Measurements from ENCODE around the gene PSME3IP1.
A peak's percentile ranks its signal among the peaks of the same experiment; 100 is the strongest.
"Not testable (repeated sequence)": the region's sequence is repeated elsewhere in the genome, so short reads cannot be mapped to it uniquely, and the experiment has no call there.

Gene PSME3IP1, protein sequence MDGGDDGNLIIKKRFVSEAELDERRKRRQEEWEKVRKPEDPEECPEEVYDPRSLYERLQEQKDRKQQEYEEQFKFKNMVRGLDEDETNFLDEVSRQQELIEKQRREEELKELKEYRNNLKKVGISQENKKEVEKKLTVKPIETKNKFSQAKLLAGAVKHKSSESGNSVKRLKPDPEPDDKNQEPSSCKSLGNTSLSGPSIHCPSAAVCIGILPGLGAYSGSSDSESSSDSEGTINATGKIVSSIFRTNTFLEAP

DNA sequence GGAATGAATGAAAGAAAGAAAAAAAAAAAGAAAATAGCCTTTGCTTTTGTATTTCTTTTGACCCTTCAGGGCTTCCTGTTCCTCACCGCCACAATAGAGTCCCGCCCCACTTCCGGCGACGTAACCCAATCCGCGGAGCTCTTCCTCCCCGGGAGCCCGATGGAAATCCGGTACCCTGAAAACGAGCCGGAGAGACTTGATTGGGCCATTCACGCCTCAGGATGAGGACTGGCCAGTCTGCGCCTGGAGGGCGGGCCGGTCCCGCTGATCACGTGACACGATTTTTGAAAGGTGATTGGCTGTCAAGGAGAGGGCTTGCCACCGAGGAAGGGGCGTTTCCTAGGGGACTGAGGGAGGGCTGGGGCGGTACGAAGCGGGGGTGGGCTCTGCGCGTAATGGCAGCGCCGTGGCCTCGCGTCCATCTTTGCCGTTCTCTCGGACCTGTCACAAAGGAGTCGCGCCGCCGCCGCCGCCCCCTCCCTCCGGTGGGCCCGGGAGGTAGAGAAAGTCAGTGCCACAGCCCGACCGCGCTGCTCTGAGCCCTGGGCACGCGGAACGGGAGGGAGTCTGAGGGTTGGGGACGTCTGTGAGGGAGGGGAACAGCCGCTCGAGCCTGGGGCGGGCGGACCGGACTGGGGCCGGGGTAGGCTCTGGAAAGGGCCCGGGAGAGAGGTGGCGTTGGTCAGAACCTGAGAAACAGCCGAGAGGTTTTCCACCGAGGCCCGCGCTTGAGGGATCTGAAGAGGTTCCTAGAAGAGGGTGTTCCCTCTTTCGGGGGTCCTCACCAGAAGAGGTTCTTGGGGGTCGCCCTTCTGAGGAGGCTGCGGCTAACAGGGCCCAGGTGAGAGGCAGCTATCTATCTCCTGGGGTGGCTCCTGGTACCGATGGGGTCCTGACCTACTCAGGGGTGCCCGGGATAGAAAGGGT lies at the start of gene PSME3IP1, which contains the start of gene RSPRY1:
TSS of gene PSME3IP1 (minus strand) at position 95 of the 927 bp plus-strand sequence. CDS start 12,185 bp downstream, outside the sequence.
TSS of gene RSPRY1 (plus strand) at position 385 of the 927 bp plus-strand sequence. CDS start 18,330 bp downstream, outside the sequence.
- peak; percentile 98 to 99 for DNase-seq

DNA sequence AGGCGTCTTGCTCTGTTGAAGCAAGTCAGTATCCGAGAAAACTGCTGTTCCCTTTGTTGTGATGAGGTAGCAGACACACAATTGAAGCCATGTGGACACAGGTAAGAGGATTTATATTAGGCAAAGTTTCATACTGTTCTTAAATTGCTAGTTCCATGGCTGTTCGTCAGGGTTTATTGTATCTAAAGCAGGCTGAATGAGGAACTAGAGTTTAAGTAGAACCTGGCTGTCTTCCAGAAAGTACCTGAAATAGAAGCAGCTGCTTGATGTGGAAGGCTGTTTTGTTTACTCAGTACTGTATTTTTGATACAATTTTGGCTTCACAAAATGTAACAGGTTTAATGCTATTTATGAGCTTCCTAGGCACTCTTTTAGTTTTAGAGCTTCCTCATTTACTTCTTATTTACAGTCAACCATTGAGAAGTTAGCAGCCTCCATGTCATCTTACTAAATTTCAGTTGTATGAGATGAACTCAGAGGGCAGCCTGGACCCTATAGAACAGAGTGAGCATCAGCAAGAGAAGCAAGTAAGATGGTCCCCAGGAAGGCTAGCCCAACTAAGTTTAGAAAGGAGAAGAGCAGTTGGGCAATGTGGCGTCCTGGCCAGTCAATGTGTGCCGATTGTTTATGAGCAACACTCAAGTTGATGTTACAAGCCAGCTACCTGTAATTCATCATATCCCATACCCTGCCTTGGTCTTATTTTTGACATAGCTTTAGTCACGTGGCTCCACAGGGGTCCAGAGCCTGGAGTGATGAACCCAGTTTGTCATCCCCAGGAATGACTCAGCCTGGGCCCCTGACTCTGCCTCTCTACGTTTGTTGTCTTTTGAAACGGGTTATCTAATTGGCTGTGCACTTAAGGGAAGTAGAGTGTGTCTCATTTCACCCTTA lies 49.5 kb upstream of the PSME3IP1 start:
- peak in 1 of 2 experiments; percentile 38 for DNase-seq

DNA sequence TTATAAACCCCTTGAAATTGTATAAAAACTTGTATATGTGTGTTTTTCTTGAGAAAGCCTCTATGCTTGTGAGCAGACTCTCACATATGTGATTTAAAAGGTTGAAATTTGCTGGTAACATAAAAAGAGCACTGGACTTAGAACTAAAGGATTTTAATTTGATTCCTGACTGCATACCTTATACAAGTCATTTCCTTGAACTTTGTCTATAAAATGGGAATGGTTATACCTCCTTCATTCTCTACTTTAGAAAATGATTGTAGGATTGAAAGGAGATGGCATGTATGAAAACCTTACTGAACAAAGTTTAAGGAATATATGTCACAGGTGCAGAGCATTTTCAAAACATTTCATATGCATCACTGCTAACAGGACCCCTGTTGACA lies 48.9 kb upstream of the PSME3IP1 start:
- DNase-seq, result no peak

DNA sequence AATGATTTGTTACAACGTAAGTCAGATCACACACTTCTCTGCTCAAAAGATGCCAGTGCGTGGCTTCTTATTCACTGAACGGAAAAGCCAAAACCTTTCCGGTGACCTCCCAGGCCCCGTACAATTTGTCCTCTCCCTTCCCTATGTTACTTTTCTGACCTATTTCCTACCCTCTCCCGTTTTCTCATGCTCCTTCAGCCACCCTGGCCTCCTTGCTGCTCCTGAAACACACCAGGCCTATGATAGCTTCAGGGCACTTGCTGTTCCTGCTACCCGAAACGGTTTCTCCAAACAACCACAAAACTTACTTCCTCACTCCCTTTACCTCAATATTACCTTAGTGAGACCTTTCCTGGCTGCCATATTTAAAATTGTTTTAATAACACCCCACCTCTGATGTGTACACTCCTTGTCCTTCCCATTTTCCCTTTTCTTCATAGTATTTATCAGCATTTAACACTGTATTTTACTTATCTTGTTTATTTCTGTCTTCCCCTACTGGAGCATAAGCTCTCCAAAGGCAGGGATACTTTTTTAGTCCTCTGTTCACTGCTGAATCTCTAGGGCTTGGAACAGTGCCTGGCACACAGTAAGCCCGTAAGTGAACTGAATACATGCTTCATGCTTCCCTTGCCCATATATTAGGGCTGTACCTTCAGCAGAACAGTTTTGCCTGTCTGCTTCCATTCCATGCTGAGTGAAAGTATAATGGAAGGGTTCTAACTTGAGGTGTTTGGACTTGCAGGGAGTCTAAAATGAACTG lies 48.3 kb upstream of the PSME3IP1 start:
- no peak for DNase-seq

DNA sequence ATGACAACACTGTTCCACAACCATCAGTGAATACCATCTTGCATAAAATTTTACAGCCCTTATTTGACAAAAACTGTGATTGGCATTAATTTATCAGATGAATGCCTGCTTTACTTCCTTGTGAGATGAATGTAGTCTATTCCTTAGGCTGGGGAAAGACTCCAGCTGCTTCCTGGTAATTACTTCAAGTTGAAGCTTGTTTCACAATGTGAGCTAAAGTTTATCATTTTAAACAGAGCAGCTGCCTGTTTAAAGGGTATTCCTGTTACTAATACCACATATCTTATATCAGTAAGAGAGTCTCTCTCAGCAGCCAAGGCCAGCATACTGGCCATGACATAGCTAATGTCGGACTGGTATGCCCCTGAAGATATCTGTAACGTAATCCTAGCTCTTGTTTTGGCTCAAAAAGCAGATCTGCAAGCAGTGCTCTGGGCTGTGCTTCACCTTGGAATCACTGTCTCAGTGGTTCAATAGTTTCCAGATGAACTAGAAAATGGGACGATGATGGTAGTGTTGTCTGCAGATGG lies 46.0 kb upstream of the PSME3IP1 start:
- no peak for DNase-seq

DNA sequence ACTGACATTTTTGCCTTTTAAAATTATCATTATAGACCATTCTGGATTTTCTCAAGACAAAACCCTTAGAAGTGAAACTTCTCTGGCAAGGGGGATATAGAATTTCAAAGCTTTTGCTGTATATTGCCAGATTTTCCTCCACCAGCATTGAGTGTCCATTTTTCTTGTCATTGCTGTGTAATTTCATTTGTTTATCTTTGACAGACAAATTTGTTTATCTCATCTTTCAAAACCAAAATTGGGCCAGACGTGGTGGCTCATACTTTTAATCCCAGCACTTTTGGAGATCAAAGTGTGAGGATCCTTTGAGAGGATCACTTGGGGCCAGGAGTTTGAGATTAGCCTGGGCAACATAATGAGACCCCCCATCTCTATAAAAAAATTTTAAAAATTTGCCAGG lies 43.2 kb upstream of the PSME3IP1 start:
- DNase-seq, result no peak

DNA sequence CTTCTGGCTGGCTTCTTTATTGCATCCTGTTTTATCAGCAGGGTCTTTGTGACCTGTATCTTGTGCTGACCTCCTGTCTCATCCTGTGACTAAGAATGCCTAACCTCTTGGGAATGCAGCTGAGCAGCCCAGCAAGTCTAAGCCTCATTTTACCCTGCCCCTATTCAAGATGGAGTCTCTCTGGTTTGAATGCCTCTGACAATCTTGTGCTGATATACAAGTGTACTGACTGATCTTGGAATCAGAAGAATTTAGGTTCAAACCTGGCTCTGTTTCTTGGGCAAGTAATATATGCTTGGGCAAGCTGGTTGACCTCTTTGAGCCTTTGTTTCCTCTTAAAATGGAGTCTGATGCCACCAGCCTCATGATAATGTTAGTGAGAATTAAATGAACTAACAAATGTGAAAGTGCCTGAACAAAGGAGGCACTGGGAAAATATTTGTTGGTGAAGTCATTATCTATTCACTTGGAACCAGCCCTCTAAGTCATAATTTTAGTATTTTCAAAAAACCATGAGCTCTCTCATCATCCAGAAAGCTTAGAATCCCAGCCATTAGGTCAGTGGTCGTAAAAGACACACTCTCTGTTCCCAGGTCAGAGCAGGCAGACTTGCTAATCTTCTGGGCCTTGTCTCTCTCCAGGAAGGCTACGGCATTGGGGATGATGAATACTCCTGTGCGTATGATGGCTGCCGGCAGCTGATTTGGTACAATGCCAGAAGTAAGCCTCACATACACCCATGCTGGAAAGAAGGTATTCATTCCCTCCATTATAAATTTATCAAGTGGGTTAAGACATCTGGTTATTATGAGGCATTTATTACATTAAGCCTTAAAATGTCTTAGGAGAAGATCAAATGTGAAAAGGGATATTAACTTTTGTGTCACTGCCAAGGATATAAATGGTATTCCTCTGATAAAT lies 41.1 kb upstream of the PSME3IP1 start:
- no peak for DNase-seq

DNA sequence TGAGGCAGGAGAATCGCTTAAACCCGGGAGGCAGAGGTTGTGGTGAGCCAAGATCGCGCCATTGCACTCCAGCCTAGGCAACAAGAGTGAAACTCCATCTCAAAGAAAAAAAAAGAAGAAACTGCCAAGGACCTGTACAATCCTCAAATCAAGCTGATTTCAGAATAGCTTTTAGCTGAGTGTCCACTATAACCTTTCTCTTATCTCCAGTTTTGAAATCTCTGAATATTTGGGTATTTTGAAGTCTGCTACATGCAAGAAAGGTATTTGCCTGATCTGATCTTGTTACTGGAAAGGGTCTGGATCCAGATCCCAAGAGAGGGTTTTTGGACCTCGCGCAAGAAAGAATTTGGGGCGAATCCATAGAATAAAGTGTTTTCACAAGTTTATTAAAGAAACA lies 40.1 kb upstream of the PSME3IP1 start:
- DNase-seq, result no peak

DNA sequence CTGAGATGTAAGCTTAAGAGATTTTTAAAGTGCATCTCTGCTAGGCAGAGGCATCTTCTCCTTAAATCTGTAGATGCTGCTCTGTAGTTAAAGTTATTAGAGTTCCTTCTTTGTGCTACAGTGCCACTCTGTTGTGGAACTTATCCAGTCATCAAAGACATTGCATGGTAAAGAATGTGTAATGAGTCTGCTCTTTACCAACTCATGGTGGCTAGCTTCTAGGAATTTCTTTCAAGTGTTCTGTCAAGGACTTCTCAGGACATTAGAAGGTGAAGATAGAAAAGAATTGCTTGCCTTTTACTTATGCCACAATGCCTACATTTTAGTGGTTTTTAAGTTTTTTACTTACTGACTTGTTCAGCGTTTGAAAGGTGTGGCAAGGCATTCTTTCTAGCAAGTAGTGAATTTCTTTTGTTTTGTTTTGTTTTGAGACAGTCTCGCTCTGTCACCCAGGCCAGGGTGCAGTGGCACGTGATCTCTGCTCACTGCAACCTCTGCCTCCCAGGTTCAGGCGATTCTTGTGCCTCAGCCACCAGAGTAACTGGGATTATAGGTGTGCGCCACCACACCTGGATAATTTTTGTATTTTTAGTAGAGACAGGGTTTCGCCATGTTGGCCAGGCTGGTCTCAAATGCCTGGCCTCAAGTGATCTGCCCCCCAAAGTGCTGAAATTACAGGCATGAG lies 39.0 kb upstream of the PSME3IP1 start:
- DNase-seq, result no peak

DNA sequence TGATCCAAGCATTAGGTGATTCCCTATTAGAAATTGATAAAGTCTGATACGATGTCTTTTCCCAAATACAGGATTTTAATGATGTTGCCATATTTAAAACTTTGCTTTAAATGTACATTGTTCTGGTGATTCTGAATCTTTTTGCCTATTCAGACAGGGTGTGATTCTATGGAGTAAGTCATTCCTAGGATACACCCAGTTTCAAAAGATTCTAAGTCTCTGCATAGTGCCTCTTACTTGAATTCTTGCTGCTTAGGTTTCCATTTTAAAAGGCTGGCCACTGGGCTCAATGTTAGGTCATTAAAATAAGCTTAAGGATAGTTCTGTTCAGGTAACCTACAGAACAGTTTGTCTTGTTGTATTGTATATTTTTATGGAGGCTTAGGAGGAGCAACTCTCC lies 37.2 kb upstream of the PSME3IP1 start:
- no peak for DNase-seq

DNA sequence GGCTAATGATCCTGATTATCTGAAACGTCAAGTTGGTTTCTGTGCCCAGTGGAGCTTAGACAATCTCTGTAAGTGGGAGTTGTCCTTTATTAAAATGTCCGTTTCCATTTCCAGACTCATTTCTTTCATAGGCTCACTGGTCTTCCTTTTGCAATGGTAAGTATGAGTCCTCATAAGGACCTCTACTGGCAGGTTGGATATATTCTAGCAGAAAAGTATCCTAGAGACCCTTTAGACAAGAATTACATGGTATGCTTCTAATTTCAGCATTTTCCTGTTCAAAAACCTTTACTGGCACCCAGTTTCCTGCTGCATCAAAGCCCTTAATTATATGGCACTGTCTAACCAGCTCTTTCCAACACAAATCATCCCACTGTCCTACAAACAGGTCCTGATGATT lies 31.1 kb upstream of the PSME3IP1 start:
- DNase-seq, result no peak

DNA sequence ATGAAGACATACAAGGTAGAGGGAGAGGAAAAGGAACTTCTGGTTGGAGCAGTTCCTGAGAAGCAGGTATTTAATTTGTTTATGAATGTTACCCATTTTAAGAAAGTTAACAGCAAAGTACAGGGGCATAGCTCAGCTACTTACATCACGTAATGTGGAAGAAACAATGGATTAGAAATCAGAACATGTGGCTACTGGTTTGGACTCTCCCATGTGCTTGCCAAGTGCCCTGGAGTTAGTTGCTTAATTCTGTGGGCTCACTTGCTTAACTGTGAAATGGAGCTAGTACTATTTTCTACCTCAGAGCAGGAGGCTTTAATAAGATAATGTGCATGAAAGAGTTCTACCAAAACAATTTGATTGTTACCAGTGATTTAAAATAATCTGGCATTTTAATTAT lies 27.6 kb upstream of the PSME3IP1 start:
- no peak for DNase-seq

DNA sequence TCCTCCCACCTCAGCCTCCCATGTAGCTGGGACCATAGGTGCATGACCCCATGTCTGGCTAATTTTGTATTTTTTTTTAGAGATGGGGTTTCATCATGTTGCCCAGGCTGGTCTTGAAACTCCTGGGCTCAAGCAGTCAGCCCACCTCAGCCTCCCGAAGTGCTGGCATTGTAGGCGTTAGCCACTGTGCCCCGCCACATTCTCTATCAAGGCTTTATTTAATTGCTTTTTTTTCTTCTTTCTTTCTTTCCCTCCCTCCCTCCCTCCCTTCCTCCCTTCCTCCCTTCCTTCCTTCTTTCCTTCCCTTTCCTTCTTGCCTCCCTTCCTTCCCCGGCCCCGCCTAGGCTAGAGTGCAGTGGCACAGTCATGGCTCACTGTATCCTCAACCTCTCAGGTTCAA lies 23.9 kb upstream of the PSME3IP1 start:
- DNase-seq, result no peak

DNA sequence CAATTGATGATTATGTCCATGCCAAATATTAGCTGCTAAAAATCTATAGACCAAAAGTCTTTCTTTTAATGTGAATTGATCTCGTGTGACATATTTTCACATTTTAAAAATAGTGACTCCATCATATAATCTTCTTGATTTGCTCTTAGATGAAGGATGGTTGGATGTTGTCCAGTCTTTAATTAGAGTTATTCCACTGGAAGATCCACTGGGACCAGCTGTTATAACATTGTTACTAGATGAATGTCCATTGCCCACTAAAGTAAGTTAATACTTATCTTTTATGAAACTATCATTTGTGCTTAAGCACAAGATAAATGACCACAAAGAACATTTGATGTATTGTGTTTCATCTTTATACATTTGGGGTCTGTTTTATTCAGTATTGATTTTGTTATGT lies 23.1 kb upstream of the PSME3IP1 start:
- DNase-seq, result no peak

DNA sequence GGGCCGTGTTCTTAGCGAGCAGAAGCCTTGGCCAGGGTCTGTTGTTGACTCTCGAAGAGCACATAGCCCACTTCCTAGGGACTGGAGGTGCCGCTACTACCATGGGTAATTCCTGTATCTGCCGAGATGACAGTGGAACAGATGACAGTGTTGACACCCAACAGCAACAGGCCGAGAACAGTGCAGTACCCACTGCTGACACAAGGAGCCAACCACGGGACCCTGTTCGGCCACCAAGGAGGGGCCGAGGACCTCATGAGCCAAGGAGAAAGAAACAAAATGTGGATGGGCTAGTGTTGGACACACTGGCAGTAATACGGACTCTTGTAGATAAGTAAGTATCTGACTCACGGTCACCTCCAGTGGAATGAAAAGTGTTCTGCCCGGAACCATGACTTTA lies 18.8 kb upstream of the PSME3IP1 start:
- DNase-seq, result no peak

DNA sequence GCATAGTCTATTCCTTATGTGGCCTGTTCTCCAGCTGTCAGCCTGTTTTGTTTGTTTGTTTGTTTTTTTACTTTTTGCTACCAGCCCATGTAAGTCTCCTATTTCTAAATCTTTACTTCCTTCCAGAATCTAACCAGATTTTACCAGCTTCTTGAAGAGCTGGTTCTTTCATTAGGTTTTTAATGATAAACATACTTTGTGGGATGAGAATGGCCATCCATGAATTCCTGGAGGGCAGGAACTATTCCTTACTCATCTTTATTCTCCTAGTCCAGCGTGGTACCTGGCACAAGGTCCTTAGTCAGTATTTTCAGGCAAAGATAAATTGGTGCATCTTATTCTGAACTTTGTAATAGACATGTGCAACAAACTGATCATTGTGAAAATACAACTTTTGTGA lies 17.6 kb upstream of the PSME3IP1 start:
- DNase-seq, result no peak

DNA sequence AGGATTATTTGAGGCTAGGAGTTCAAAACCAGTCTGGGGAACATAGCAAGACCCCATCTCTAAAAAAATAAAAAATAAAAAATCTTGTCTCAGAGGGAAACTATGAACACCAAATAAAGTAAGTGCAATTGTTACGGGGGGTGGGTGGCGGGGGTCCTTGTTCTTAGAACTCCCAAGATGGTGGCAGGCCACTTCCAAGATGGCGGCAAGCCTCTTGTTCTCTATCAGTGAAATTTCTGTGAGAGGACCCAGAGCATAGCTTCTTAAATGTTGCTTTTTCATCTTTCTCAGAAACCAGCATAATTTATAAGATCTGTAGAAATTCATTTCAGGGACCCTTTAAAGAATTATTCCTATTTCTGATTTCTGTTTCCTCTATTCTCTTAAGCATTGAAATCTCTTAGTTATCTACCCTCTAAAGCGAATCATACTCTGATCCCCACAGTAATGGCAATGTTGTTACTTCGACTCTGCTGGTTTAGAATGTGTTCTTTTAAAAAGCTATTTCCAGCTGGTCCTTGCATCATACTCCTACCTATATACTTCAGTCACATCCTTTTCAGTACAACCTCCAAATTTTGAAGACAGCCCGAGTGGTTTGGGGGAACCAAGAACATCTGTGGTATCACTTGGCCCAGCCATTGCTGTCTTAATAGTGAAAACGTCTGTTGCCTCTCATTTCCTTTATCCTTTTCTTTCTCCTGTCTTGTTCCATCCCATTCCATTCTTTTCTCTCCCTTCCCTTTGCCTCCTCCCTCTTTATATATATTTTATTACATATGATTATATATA lies 16.5 kb upstream of the PSME3IP1 start:
- no peak for DNase-seq

DNA sequence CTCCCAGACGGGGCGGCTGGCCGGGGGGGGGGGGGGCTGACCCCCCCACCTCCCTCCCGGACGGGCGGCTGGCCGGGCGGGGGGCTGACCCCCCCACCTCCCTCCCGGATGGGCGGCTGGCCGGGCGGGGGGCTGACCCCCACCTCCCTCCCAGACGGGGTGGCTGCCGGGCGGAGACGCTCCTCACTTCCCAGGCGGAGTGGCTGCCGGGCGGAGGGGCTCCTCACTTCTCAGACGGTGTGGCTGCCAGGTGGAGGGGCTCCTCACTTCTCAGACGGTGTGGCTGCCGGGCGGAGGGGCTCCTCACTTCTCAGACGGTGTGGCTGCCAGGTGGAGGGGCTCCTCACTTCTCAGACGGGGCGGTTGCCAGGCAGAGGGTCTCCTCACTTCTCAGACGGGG lies 15.1 kb upstream of the PSME3IP1 start:
- DNase-seq, result not testable (repeated sequence)

DNA sequence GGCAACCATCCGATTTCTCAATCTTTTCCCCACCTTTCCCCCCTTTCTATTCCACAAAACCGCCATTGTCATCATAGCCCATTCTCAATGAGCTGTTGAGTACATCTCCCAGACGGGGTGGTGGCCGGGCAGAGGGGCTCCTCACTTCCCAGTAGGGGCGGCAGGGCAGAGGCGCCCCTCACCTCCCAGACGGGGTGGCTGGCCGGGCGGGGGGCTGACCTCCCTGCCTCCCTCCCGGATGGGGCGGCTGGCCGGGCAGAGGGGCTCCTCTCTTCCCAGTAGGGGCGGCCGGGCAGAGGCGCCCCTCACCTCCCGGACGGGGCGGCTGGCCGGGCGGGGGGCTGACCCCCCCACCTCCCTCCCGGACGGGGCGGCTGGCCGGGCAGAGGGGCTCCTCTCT lies 14.5 kb upstream of the PSME3IP1 start:
- not testable (repeated sequence) for DNase-seq

Data from SHP77 (cell line).